GM06990 (cell line): ENCODE data around the gene MAPK1.
"Not testable (repeated sequence)": the region's sequence is repeated elsewhere in the genome, so short reads cannot be mapped to it uniquely, and the experiment has no call there.

Experiments used
- DNase-seq: peaks from one replicate; pipeline ENCODE4 v3.0.0-alpha.2; 2011; ENCODE audit not compliant: insufficient read length; ENCODE audit errors: extremely low read depth
- H3K27me3 ChIP-seq: replicated peaks from 2 replicates; pipeline ENCODE4 v1.6.0; 2011; ENCODE audit warnings: low read length; ENCODE audit not compliant: control insufficient read depth, insufficient read depth
- H3K36me3 ChIP-seq: 2 replicates; pipeline ENCODE4 v1.5.1; 2011; ENCODE audit warnings: low read length; ENCODE audit not compliant: control insufficient read depth, insufficient read depth
- H3K4me3 ChIP-seq: replicated peaks from 2 replicates; pipeline ENCODE4 v1.5.1; 2011; ENCODE audit warnings: low read depth, mild to moderate bottlenecking, control low read depth, low read length
- CTCF ChIP-seq: IDR thresholded peaks from 2 replicates; pipeline ENCODE4 v1.5.1; 2011; ENCODE audit warnings: low read length, control low read depth, mild to moderate bottlenecking, inconsistent platforms; ENCODE audit not compliant: insufficient read depth, poor library complexity, severe bottlenecking

MAPK1 gene

GRCh38 chr22:21735200-21736083 is 132.0 kb downstream of the MAPK1 start, which contains the start of gene YPEL1:
Gene YPEL1, minus strand, starts transcription at chr22:21735794. Its CDS starts 25,050 bp downstream, at chr22:21710744.
- Histone ChIP-seq H3K4me3 (peak within 1 kb of the TSS; percentile 67), H3K36me3 (no peaks in the 10 kb centered on the region), H3K27me3 (no peaks in the 10 kb centered on the region)
- TF ChIP-seq CTCF: no peak
- peak; percentile 96 for DNase-seq

GRCh38 chr22:21734540-21735199 is 132.8 kb downstream of the MAPK1 start:
- Histone ChIP-seq H3K4me3 (peak overlapping the region; percentile 67), H3K27me3 (no peaks in the 10 kb centered on the region), H3K36me3 (no peaks in the 10 kb centered on the region)
- no peak for TF ChIP-seq CTCF
- DNase-seq: no peak

GRCh38 chr22:21731503-21731902 is 135.9 kb downstream of the MAPK1 start:
- Histone ChIP-seq H3K4me3 (no peak overlapping the region), H3K27me3 (no peaks in the 10 kb centered on the region), H3K36me3 (no peaks in the 10 kb centered on the region)
- TF ChIP-seq CTCF: no peak
- no peak for DNase-seq

- no peak overlapping the region for H3K4me3 ChIP-seq
- no peak for TF ChIP-seq CTCF
- DNase-seq: no peak
- H3K36me3 ChIP-seq: no peaks in the 10 kb centered on the region
- H3K27me3 ChIP-seq: no peaks in the 10 kb centered on the region
Measured at GRCh38 chr22:21730535-21731308, 136.7 kb downstream of the MAPK1 start.

GRCh38 chr22:21729184-21729583 is 138.3 kb downstream of the MAPK1 start:
- not testable (repeated sequence) for H3K4me3 ChIP-seq, H3K36me3 ChIP-seq, DNase-seq, H3K27me3 ChIP-seq
